HepG2 (cell line): ENCODE results near the gene TXNRD2. TPM values are rescaled to one million over a fixed set of nuclear protein-coding genes. Genes with fewer than 3 reads are reported as not detected.
A peak's percentile ranks its signal among the peaks of the same experiment; 100 is the strongest.

Experiments used
- BORCS8-MEF2B ChIP-seq: sonication (generic); formaldehyde crosslinking; IDR thresholded peaks from 2 replicates; pipeline ENCODE4 v1.8.0; 2022; ENCODE audit warnings: mild to moderate bottlenecking, missing genetic modification reagents
- CREM ChIP-seq, 2 experiments: sonication (generic) in 1 of 2; formaldehyde crosslinking in 1 of 2; IDR thresholded peaks; 2 replicates each; pipeline versions ENCODE4 v1.4.0 to v1.6.1; 2016 to 2020; ENCODE audit warnings: antibody characterized with exemption in 1 of 2, mild to moderate bottlenecking in 1 of 2, missing genetic modification reagents in 1 of 2
- DRAP1 ChIP-seq: IDR thresholded peaks from 2 replicates; pipeline ENCODE4 v1.6.1; 2016; ENCODE audit warnings: missing genetic modification reagents, missing compliant biosample characterization
- EP300 ChIP-seq, 3 experiments: sonication (generic) in 1 of 3; formaldehyde crosslinking in 1 of 3; IDR thresholded peaks; 2 replicates each; pipeline versions ENCODE4 v1.5.1 to v1.6.1; 2011 to 2020; ENCODE audit warnings: low read depth in 2 of 3, low read length in 2 of 3, borderline replicate concordance in 1 of 3, improper control_type of control experiment in 1 of 3, mild to moderate bottlenecking in 1 of 3, missing genetic modification reagents in 1 of 3, moderate library complexity in 1 of 3
- FOXA1 ChIP-seq, 2 experiments: fragments of 450-650 bp in 1 of 2; sonication (generic) in 1 of 2; formaldehyde crosslinking in 1 of 2; IDR thresholded peaks; 2 replicates each; pipeline versions ENCODE4 v1.4.0 to v1.6.1; 2016 to 2020; ENCODE audit warnings: missing genetic modification reagents in 1 of 2
- FOXP4 ChIP-seq: sonication (generic); formaldehyde crosslinking; IDR thresholded peaks from 2 replicates; pipeline ENCODE4 v1.4.0; 2020; ENCODE audit warnings: missing genetic modification reagents
- GATAD2A ChIP-seq: IDR thresholded peaks from 2 replicates; pipeline ENCODE4 v1.6.1; 2016
- HNRNPL ChIP-seq: fragments of 200-400 bp; formaldehyde crosslinking; IDR thresholded peaks from 2 replicates; pipeline ENCODE4 v1.6.1; 2017; ENCODE audit warnings: mild to moderate bottlenecking, low read depth, low read length
- HOXA7 ChIP-seq: sonication (generic); formaldehyde crosslinking; IDR thresholded peaks from 2 replicates; pipeline ENCODE4 v1.8.1; 2022; ENCODE audit warnings: mild to moderate bottlenecking, missing genetic modification reagents, moderate library complexity
- KDM5A ChIP-seq: fragments of 200-600 bp; sonication (generic); IDR thresholded peaks from 2 replicates; pipeline ENCODE4 v1.7.0; 2018; ENCODE audit warnings: antibody characterized with exemption, mild to moderate bottlenecking, low read length, borderline replicate concordance
- KDM5B ChIP-seq: sonication (generic); formaldehyde crosslinking; IDR thresholded peaks from 2 replicates; pipeline ENCODE4 v1.4.0; 2020; ENCODE audit warnings: missing genetic modification reagents, mild to moderate bottlenecking, borderline replicate concordance
- KLF11 ChIP-seq: IDR thresholded peaks from 2 replicates; pipeline ENCODE4 v1.6.1; 2016; ENCODE audit warnings: missing compliant biosample characterization
- MAZ ChIP-seq, 2 experiments: sonication (generic) in 1 of 2; formaldehyde crosslinking in 1 of 2; IDR thresholded peaks; 2 replicates each; pipeline versions ENCODE4 v1.5.0 to v1.6.1; 2012 to 2020; ENCODE audit warnings: low read depth in 2 of 2, mild to moderate bottlenecking in 2 of 2, borderline replicate concordance in 1 of 2, improper control_type of control experiment in 1 of 2, low read length in 1 of 2, missing genetic modification reagents in 1 of 2, moderate library complexity in 1 of 2
- MED1 ChIP-seq: sonication (generic); formaldehyde crosslinking; IDR thresholded peaks from 2 replicates; pipeline ENCODE4 v1.4.0; 2020; ENCODE audit warnings: missing genetic modification reagents
- PBX3 ChIP-seq: sonication (generic); formaldehyde crosslinking; IDR thresholded peaks from 2 replicates; pipeline ENCODE4 v1.8.1; 2023; ENCODE audit warnings: missing genetic modification reagents, inconsistent platforms, borderline replicate concordance
- RAD21 ChIP-seq: fragments of 450-650 bp; formaldehyde crosslinking; IDR thresholded peaks from 2 replicates; pipeline ENCODE4 v1.5.0; 2020; ENCODE audit warnings: mild to moderate bottlenecking
- THAP8 ChIP-seq: sonication (generic); formaldehyde crosslinking; IDR thresholded peaks from 2 replicates; pipeline ENCODE4 v1.5.1; 2020; ENCODE audit warnings: missing genetic modification reagents, mild to moderate bottlenecking, borderline replicate concordance
- TMF1 ChIP-seq: sonication (generic); formaldehyde crosslinking; IDR thresholded peaks from 2 replicates; pipeline ENCODE4 v1.8.1; 2022; ENCODE audit warnings: low read depth, missing genetic modification reagents
- ZNF274 ChIP-seq: sonication (generic); formaldehyde crosslinking; IDR thresholded peaks from 2 replicates; pipeline ENCODE4 v1.5.1; 2020; ENCODE audit warnings: mild to moderate bottlenecking, missing genetic modification reagents
- ZNF3 ChIP-seq: IDR thresholded peaks from 2 replicates; pipeline ENCODE4 v1.7.0; 2017; ENCODE audit warnings: inconsistent platforms
- ZNF337 ChIP-seq: sonication (generic); formaldehyde crosslinking; IDR thresholded peaks from 2 replicates; pipeline ENCODE4 v1.5.1; 2020; ENCODE audit warnings: missing genetic modification reagents, low read depth, mild to moderate bottlenecking, borderline replicate concordance
- ZNF350 ChIP-seq: sonication (generic); formaldehyde crosslinking; IDR thresholded peaks from 2 replicates; pipeline ENCODE4 v1.4.0; 2020; ENCODE audit warnings: mild to moderate bottlenecking, low read depth, missing genetic modification reagents, borderline replicate concordance
- ZNF777 ChIP-seq: sonication (generic); formaldehyde crosslinking; IDR thresholded peaks from 2 replicates; pipeline ENCODE4 v1.4.0; 2020; ENCODE audit warnings: missing genetic modification reagents
- ZSCAN30 ChIP-seq: sonication (generic); formaldehyde crosslinking; IDR thresholded peaks from 2 replicates; pipeline ENCODE4 v1.5.0; 2020; ENCODE audit warnings: mild to moderate bottlenecking, missing genetic modification reagents
- polyA plus RNA-seq, 8 experiments: library from polyadenylated mRNA; depleted of rRNA in 3 of 8; stranded (reverse) in 7 of 8; unstranded in 1 of 8; fragments of >200 nt; fragmentation: Illumina TruSeq in 4 of 8; extraction: Trizol in 4 of 8; gene quantifications; 2 replicates each; pipeline versions ENCODE4 v1.2.1 to v1.2.3, GENCODE V29; 2011 to 2016; ENCODE audit warnings: low read depth in 4 of 8, missing spikeins in 1 of 8, mixed read lengths in 1 of 8; ENCODE audit not compliant: insufficient read depth in 1 of 8
- total RNA-seq, 5 experiments: library from RNA; depleted of rRNA; stranded (reverse); fragments of >200 nt; fragmentation: Illumina TruSeq; extraction: Trizol; gene quantifications; 2 replicates each; pipeline ENCODE4 v1.2.3, GENCODE V29; 2016; ENCODE audit warnings: low read depth in 1 of 5

The TXNRD2 gene
- total and polyA plus RNA-seq, 2 of the 13 experiments (the other 11 are each of a cell fraction or from before 2014, with no cell fraction given): 17.5 to 18.6 TPM

GRCh38 chr22:19962246-19962908 is 20.8 kb upstream of the TXNRD2 start (continued):
- TF ChIP-seq EP300 (IDR thresholded peaks at IDR 0.05; ENCODE audit: low read depth in 2 of 2, low read length in 2 of 2) (no peak), EP300 (CRISPR knock-in tag; IDR thresholded peaks at IDR 0.05; ENCODE audit: borderline replicate concordance) (no peak), KLF11 (CRISPR knock-in tag) (peak; percentile 47; the same call in 1 of the 2 replicates), KDM5A (0 out of 2 replicates have a peak, but pooled peaks have one; percentile 27), FOXP4 (no peak), RAD21 (peak; percentile 59), HNRNPL (peak; percentile 93), ZSCAN30 (CRISPR knock-in tag) (no peak), ZNF337 (CRISPR knock-in tag) (no peak), CREM (IDR thresholded peaks at IDR 0.05) (no peak), CREM (CRISPR knock-in tag; IDR thresholded peaks at IDR 0.05) (no peak), HOXA7 (CRISPR knock-in tag) (no peak), GATAD2A (CRISPR knock-in tag) (no peak), MAZ (IDR thresholded peaks at IDR 0.05; ENCODE audit: borderline replicate concordance, low read depth, low read length) (no peak), MAZ (CRISPR knock-in tag; IDR thresholded peaks at IDR 0.05; ENCODE audit: low read depth) (no peak), FOXA1 (IDR thresholded peaks at IDR 0.05) (no peak), FOXA1 (CRISPR knock-in tag; IDR thresholded peaks at IDR 0.05) (no peak), THAP8 (CRISPR knock-in tag) (no peak), MED1 (CRISPR knock-in tag) (peak; percentile 17; the same call in 1 of the 2 replicates), ZNF350 (peak; percentile 5; the same call in 1 of the 2 replicates), ZNF274 (CRISPR knock-in tag) (peak; percentile 34; the same call in 1 of the 2 replicates), ZNF777 (CRISPR knock-in tag) (no peak), BORCS8-MEF2B (CRISPR knock-in tag) (peak; percentile 73; the same call in 1 of the 2 replicates), DRAP1 (CRISPR knock-in tag) (peak; percentile 39; the same call in 1 of the 2 replicates), ZNF3 (no peak), PBX3 (CRISPR knock-in tag) (no peak), TMF1 (0 out of 2 replicates have a peak, but pooled peaks have one; percentile 73), KDM5B (CRISPR knock-in tag) (no peak; the same call in 1 of the 2 replicates)
